Measurements from ENCODE around the gene ELMOD3.
A peak's percentile ranks its signal among the peaks of the same experiment; 100 is the strongest.
"Not testable (repeated sequence)": the region's sequence is repeated elsewhere in the genome, so short reads cannot be mapped to it uniquely, and the experiment has no call there.

Gene ELMOD3

DNA sequence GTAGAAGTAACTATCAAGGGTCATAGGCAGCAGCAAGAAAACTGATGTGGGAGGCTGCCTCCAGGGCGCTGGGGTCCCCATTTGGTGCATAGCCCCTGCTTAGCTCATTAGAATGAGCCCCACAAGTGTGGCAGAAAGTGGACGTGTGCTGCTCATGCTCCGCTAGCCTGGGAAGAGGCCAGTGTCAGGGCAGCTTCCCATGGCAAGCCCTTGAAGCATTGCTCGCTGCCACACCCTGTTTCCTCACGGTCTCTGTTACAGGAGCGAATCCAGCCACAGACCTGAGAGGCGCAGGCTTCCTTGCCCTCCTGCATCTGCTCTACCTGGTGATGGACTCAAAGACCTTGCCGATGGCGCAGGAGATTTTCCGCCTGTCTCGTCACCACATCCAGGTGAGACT, 22.5 kb downstream of the ELMOD3 start:
- no peak for DNase-seq

DNA sequence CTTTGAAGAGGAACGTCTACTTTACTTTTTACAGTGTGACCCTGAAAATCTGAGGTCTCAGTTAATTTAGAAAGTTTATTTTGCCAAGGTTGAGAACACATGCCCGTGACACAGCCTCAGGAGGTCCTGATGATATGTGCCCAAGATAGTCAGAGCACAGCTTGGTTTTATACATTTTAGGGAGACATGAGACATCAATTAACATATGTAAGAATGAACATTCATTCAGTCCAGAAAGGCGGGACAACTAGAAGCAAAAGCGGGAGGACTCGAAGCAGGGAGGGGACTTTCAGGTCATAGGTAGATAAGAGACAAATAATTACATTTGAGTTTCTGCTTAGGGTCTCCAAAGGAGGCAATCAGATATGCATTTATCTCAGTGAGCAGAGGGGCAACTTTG, 23.7 kb downstream of the ELMOD3 start:
- no peak for DNase-seq

GRCh38 chr2:85380048-85380447, 25.5 kb downstream of the ELMOD3 start:
- DNase-seq: no peak

DNA sequence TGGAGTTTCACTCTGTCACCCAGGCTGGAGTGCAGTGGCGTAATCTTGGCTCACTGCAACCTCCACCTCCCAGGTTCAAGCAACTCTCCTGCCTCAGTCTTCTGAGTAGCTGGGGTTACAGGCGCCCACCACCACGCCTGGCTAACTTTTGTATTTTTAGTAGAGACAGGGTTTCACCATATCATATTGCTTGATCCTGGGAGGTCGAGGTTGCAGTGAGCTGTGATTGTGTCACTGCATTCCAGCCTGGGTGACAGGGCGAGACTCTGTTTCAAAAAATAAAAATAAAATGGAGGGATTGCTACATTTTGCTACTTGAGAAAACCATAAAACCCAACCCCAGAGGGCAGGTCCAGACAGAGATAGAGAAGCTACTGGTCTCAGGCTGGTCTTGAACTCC, 28.6 kb downstream of the ELMOD3 start:
- not testable (repeated sequence) for DNase-seq

- DNase-seq: no peak
These were observed 29.3 kb downstream of the ELMOD3 start for GRCh38 chr2:85383850-85384249.

- DNase-seq: no peak
These were observed 31.2 kb downstream of the ELMOD3 start for GRCh38 chr2:85385746-85386145.

DNA sequence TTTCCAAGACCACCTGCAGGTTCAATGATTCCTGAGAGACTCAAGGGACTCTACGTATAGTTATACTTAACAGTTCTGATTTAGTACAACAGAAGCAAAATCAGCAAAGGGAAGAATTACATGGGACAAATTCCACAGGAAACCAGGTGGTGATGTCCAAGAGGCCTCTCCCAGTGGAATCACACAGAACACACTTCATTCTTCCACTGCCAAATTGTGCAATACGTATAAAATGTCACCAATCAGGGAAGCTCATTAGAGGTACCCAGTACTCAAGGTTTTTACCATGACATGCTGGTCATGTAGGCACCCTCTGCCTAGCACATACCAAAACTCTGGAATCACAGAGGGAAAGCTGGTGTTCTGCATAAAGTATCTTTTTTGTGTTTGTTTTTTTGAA, 33.2 kb downstream of the ELMOD3 start:
- DNase-seq: no peak

- DNase-seq: no peak
These were observed 34.4 kb downstream of the ELMOD3 start for GRCh38 chr2:85388878-85389538.

DNA sequence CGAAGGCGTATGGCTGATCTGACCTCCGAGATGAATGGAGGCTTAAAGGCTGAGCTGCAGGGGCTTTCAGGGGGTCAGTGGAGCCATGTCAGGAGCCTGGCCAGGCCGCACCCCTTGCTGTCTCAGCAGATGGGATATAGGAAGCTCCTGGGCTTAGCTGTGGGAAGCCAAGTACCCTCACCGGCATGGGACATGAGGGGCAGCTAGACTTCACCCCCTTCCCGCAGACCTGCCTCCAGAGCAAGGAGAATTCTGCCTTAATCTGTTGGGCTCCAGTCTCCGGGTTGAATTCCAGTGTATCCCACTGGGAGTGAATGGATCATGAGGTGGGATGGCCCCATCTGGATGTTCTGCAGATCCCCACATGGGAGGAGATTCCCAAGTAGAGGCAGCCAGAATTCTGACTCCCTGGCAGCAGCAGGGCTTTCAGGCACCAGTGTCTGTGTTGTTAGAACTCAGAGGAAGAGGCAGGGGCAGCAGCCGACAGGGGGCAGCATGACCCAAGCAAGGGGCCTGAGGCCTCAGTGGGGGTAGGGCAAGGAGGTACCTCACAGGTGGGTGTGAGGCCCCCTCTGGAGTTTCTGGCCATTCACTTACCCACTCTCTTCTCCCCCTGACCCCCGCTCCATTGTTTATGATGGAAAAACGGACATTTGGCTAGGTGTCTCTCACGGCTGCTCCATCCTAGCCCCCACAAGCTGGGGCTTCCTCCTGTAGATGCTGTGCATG, 36.5 kb downstream of the ELMOD3 start:
- DNase-seq: peak; percentile 88

- no peak for DNase-seq
These were observed 39.3 kb downstream of the ELMOD3 start for GRCh38 chr2:85393836-85394235.

DNA sequence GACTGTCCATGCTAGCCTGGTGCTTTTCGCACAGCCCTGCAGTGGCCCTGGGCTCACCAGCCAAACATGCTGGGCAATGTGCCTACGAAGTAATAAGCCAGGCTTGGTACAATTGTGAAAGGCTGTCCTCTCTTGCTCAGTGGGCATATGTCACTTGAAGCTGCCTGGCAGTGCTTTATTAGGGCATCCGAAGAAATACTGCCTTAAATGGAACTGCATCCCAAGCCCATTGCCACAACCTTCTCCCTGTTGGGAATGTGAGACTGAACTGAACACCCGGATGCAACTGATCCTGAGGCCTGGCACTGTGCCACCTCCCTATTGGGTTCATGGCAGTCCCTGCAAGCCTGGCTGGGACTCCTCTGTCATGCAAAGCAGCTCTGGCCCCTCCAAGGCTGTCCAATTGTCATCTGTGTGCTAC, 39.7 kb downstream of the ELMOD3 start:
- no peak for DNase-seq

DNA sequence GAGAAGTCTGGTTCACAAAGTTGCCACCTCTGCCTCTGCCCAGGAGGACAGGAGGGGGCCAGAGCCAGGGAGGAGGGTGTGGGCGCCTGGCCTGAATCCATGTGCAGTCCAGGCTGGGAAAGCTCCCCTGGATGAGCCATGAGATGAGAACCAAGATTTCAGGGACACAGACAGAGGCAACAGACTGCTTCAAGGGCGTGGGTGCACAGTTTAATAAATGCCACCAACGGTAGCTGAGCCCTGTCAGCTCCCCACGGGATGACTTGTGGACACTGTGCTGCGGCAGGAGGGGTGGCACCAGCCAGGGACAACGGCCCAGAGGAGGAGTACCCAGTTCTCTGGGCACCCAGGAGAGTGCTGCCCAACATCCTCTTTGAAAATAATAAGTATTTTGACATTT, 40.4 kb downstream of the ELMOD3 start:
- DNase-seq: no peak

GRCh38 chr2:85395912-85396475, 41.4 kb downstream of the ELMOD3 start:
- DNase-seq: no peak

- no peak for DNase-seq
These were observed 42.2 kb downstream of the ELMOD3 start for GRCh38 chr2:85396531-85397470.

- no peak for DNase-seq
These were observed 43.4 kb downstream of the ELMOD3 start for GRCh38 chr2:85397925-85398331.

- no peak for DNase-seq
These were observed 44.0 kb downstream of the ELMOD3 start for GRCh38 chr2:85398426-85399182.

- DNase-seq: no peak
These were observed 44.5 kb downstream of the ELMOD3 start for GRCh38 chr2:85399183-85399455.

DNA sequence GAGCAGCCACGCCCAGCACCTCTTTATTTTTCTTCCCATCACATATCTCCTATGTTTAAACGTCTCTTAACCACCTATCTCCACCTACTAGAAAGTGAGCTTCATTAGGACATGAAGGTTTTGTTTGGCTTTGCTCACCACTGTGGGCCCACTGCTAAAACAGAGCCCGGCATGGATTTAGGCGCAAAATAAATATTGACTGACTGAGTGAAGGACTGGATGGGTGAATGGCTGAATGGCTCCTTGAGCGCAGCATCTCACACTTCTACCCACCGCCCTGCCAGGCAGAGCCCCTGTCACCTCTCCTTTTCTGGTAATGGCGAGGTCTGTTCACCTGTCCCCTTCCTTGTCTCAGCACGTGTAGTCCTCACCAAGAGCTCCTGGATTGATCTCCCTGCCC, 45.5 kb downstream of the ELMOD3 start:
- DNase-seq: no peak

DNA sequence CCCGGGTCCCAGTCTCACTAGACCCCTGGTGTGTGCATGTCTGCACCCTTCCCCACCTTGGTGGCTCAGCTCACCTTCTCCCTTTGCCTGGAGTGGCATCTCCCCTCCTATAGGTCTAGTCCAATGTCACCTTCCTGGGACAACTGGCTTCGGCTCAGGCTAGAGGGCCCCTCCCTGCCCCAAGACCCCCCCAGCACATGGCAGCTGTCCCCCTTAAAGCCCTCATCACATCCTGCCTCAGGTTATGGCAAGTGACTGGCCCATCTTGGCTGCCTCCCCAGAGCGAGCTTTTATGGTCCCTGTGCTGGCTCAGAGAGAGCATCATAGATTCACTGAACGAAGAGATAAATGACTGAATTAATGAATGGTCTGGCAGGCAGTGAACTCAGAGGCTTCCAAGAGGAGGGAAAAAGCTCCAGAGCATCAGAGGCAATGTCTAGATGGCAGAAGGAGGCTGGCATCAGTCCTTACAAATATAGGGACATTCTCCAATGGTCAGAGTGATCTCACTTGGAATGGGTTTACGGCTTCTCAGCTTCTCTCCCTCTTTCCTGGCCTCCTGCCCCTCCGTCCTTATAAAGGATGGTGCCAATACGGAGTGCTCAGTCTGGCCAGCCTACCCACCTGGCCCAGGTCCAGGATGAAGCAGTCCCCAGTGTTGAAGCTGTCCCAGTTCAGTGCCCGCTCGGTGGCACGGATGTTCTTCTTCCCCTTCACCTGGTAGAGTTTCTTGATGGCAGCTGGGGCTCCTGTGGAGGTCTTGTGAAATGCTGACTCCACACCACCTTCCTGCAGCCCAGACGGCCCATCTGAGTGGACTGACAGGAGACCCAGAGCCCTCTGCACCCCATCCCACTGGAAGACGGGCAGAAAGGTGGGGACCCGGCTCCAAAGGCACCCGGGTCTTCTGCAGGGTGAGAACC, 46.2 kb downstream of the ELMOD3 start:
- no peak for DNase-seq

DNA sequence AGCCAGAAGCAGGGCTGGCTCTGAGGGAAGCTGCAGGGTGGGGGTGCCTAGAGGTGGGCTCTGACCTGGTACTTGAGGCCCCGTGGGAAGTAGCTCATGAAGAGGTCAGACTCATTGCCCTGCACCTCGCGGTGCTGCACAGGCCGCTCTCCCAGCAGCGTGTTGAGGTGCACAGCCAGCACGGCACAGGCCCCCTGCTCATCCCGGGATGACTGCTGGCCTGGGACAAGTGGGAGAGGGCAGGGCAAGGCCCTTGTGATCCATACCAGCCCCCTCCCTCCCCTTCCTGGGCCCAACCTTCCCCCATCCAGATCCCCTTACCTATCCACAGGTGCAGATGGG, 46.9 kb downstream of the ELMOD3 start:
- no peak for DNase-seq

DNA sequence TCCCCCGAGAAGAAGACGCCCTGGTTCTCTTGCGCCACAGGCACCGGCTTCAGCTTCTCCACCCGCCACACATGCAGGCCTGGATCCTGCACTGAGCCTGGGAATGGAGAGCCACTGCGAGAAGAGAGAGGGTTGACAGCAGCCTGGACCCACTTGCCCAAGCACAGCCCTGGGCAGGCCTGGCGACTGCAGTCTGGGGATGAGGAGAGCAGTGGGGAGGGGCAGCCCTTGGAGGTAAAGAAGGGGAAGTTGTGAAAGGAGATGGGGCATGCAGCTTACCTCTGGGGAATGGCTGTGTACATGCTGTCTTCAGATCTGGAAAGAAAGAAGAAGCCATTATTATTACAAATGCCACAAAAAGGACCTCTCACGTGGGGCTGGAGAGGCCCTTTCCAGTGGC, 47.3 kb downstream of the ELMOD3 start:
- no peak for DNase-seq

All from activated CD8-positive, alpha-beta memory T cell treated with anti-CD3 and anti-CD28 coated beads, Interleukin-2, amount 50 U/mL, for 48 hours (primary cell).